ENCODE results near the gene RNF213.
"Not testable (repeated sequence)": the region's sequence is repeated elsewhere in the genome, so short reads cannot be mapped to it uniquely, and the experiment has no call there.

Gene RNF213

GRCh38 chr17:80224683-80225082 lies 36.0 kb upstream of the RNF213 start:
- DNase-seq = no peak

- DNase-seq = no peak
Measured at GRCh38 chr17:80225230-80225629, 35.4 kb upstream of the RNF213 start.

GRCh38 chr17:80227156-80227555 lies 33.5 kb upstream of the RNF213 start:
- no peak for DNase-seq

- DNase-seq = no peak
Measured at GRCh38 chr17:80227666-80228065, 33.0 kb upstream of the RNF213 start.

GRCh38 chr17:80228477-80228876 lies 32.2 kb upstream of the RNF213 start:
- no peak for DNase-seq

- DNase-seq = no peak
Measured at GRCh38 chr17:80229011-80229410, 31.6 kb upstream of the RNF213 start.

- DNase-seq = no peak
Measured at GRCh38 chr17:80232438-80232837, 28.2 kb upstream of the RNF213 start.

GRCh38 chr17:80233202-80233601 lies 27.4 kb upstream of the RNF213 start:
- DNase-seq = no peak

GRCh38 chr17:80236911-80237310 lies 23.7 kb upstream of the RNF213 start:
- DNase-seq = no peak

GRCh38 chr17:80237386-80237785 lies 23.3 kb upstream of the RNF213 start:
- DNase-seq = peak in 1 of 3 experiments; percentile 3

- no peak for DNase-seq
Measured at GRCh38 chr17:80242505-80242904, 18.1 kb upstream of the RNF213 start.

GRCh38 chr17:80243526-80244433 lies 16.9 kb upstream of the RNF213 start:
- DNase-seq = no peak

- not testable (repeated sequence) for DNase-seq
Measured at GRCh38 chr17:80244448-80244847, 16.2 kb upstream of the RNF213 start.

- no peak for DNase-seq
Measured at GRCh38 chr17:80244871-80245509, 15.7 kb upstream of the RNF213 start.

- no peak for DNase-seq
Measured at GRCh38 chr17:80245566-80246265, 14.9 kb upstream of the RNF213 start.

- DNase-seq = no peak
Measured at GRCh38 chr17:80246266-80246681, 14.4 kb upstream of the RNF213 start.

GRCh38 chr17:80246726-80247125 lies 13.9 kb upstream of the RNF213 start:
- DNase-seq = no peak

- no peak for DNase-seq
Measured at GRCh38 chr17:80247561-80247960, 13.1 kb upstream of the RNF213 start.

GRCh38 chr17:80248001-80248893 lies 12.4 kb upstream of the RNF213 start:
- DNase-seq = no peak

- DNase-seq = no peak
Measured at GRCh38 chr17:80248894-80249710, 11.6 kb upstream of the RNF213 start.

GRCh38 chr17:80251966-80252365 lies 8.7 kb upstream of the RNF213 start:
- DNase-seq = no peak

GRCh38 chr17:80252871-80253270 lies 7.8 kb upstream of the RNF213 start:
- peak; percentile 26 to 64 (median 56) for DNase-seq
